Loucy (cell line): ENCODE results near the gene FGF11.

Source experiments
- H2AFZ ChIP-seq: fragments of 200-600 bp; sonication (generic); 2 replicates; pipeline ENCODE4 v1.6.0; 2016; ENCODE audit warnings: antibody characterized with exemption, mild to moderate bottlenecking, low read length, moderate library complexity
- H3F3A ChIP-seq: fragments of 200-600 bp; 2 replicates; pipeline ENCODE4 v1.6.0; 2016; ENCODE audit warnings: antibody characterized with exemption, low read depth, mild to moderate bottlenecking
- H3K27me3 ChIP-seq: fragments of 200-600 bp; sonication (generic); 2 replicates; pipeline ENCODE4 v1.6.1; 2014; ENCODE audit warnings: low read length, mild to moderate bottlenecking; ENCODE audit not compliant: insufficient read depth, poor library complexity, severe bottlenecking
- H3K36me3 ChIP-seq: fragments of 200-600 bp; sonication (generic); 2 replicates; pipeline ENCODE4 v1.6.1; 2016; ENCODE audit warnings: low read length; ENCODE audit not compliant: insufficient read depth
- H3K4me1 ChIP-seq: fragments of 200-600 bp; sonication (generic); 2 replicates; pipeline ENCODE4 v1.5.1; 2014; ENCODE audit warnings: low read length, mild to moderate bottlenecking; ENCODE audit not compliant: insufficient read depth, poor library complexity, severe bottlenecking
- H3K4me2 ChIP-seq: fragments of 200-600 bp; sonication (generic); 2 replicates; pipeline ENCODE4 v1.6.0; 2014; ENCODE audit warnings: antibody characterized with exemption, low read length, low read depth, mild to moderate bottlenecking; ENCODE audit not compliant: poor library complexity, severe bottlenecking
- H3K4me3 ChIP-seq: fragments of 200-600 bp; sonication (generic); 2 replicates; pipeline ENCODE4 v1.5.1; 2014; ENCODE audit warnings: low read length, mild to moderate bottlenecking, mixed read lengths; ENCODE audit not compliant: poor library complexity, severe bottlenecking
- H3K79me2 ChIP-seq: fragments of 200-600 bp; sonication (generic); 2 replicates; pipeline ENCODE4 v1.6.1; 2014; ENCODE audit warnings: low read length; ENCODE audit not compliant: insufficient read depth
- H3K9ac ChIP-seq: fragments of 200-600 bp; sonication (generic); 2 replicates; pipeline ENCODE4 v1.6.0; 2014; ENCODE audit warnings: mild to moderate bottlenecking, low read depth, low read length, moderate library complexity; ENCODE audit not compliant: poor library complexity, severe bottlenecking
- H3K9me2 ChIP-seq: fragments of 200-600 bp; sonication (generic); replicated peaks from 2 replicates; pipeline ENCODE4 v1.6.1; 2016; ENCODE audit warnings: low read depth, low read length, mixed read lengths
- H3K9me3 ChIP-seq: fragments of 200-600 bp; sonication (generic); 2 replicates; pipeline ENCODE4 v1.6.1; 2014; ENCODE audit warnings: mild to moderate bottlenecking, antibody characterized with exemption, low read length, low read depth; ENCODE audit not compliant: insufficient read depth
- H4K20me1 ChIP-seq: fragments of 200-600 bp; sonication (generic); 2 replicates; pipeline ENCODE4 v1.6.0; 2014; ENCODE audit warnings: antibody characterized with exemption, low read length, mild to moderate bottlenecking; ENCODE audit not compliant: insufficient read depth, poor library complexity, severe bottlenecking
- EZH2phosphoT487 ChIP-seq: fragments of 200-600 bp; IDR thresholded peaks from 2 replicates; pipeline ENCODE4 v1.6.1; 2018; ENCODE audit warnings: antibody characterized with exemption, mild to moderate bottlenecking, moderate library complexity, borderline replicate concordance
- TF ChIP-seq, protein P1 (sequence below): fragments of 200-600 bp; sonication (generic); conservative IDR thresholded peaks from 2 replicates; pipeline ENCODE4 v1.5.1; 2014; ENCODE audit warnings: mild to moderate bottlenecking, antibody characterized with exemption, low read length

The FGF11 gene

DNA sequence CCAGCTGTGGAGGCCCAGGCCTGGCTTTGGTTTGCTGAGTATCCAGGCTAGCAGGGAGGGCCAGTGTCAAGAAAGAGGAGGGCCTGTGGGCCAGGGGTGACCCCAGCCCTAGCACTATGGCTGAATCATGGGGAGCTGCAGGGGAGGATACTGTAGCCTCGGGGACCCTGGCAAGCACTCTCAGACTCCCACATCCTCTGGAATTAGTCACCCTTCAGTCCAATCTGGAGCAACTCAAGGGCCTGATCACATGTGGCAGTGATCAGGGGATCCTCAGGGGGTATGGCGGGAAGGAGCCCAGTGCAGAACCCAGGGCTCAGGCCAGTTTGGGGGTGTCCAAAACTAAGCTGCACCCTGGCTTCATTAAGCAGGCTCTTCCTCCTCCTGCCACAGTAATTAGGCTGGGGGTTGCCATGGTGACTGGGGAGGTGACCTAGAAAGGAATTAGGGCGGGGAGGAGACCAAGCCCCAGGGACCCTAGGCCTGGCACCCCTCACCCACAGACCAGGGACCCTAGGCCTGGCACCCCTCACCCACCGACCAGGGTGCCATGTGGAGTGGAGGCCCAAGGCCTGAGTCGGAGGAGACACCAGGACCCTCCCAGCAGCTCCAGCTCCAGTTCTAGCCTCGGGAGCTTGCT is 25.8 kb upstream of the FGF11 start:
- no peaks in the 10 kb centered on the region for H3K9me3 ChIP-seq

DNA sequence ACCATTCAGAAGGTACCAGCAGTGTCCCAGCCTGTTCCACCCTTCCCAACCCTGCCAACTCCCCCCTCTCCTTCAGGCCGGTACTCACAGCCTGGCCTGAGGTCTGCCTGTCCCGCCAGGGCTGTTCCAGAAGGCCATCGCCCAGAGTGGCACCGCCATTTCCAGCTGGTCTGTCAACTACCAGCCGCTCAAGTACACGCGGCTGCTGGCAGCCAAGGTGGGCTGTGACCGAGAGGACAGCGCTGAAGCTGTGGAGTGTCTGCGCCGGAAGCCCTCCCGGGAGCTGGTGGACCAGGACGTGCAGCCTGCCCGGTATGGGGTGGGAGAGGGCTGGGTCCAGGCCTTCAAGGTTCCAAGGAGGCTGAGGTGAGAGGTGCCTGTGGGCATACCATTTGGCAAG is 24.5 kb upstream of the FGF11 start:
- H3K9me2 ChIP-seq = no peaks in the 10 kb centered on the region
- H3F3A ChIP-seq = no peaks in the 10 kb centered on the region
- TF ChIP-seq, protein P1, sequence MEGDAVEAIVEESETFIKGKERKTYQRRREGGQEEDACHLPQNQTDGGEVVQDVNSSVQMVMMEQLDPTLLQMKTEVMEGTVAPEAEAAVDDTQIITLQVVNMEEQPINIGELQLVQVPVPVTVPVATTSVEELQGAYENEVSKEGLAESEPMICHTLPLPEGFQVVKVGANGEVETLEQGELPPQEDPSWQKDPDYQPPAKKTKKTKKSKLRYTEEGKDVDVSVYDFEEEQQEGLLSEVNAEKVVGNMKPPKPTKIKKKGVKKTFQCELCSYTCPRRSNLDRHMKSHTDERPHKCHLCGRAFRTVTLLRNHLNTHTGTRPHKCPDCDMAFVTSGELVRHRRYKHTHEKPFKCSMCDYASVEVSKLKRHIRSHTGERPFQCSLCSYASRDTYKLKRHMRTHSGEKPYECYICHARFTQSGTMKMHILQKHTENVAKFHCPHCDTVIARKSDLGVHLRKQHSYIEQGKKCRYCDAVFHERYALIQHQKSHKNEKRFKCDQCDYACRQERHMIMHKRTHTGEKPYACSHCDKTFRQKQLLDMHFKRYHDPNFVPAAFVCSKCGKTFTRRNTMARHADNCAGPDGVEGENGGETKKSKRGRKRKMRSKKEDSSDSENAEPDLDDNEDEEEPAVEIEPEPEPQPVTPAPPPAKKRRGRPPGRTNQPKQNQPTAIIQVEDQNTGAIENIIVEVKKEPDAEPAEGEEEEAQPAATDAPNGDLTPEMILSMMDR = no peak
- no peak for TF ChIP-seq EZH2phosphoT487
- H3K36me3 ChIP-seq = no peaks in the 10 kb centered on the region
- H3K27me3 ChIP-seq = no peaks in the 10 kb centered on the region
- no peak overlapping the region for H2AFZ ChIP-seq
- no peaks in the 10 kb centered on the region for H3K9me3 ChIP-seq
- H3K9ac ChIP-seq = no peak overlapping the region
- no peak overlapping the region for H3K4me3 ChIP-seq
- no peaks in the 10 kb centered on the region for H4K20me1 ChIP-seq
- no peak overlapping the region for H3K4me2 ChIP-seq
- H3K4me1 ChIP-seq = no peaks in the 10 kb centered on the region
- H3K79me2 ChIP-seq = no peaks in the 10 kb centered on the region

More for the DNA sequence above, 25.8 kb upstream of the FGF11 start:
- Histone ChIP-seq H3K27me3 (no peaks in the 10 kb centered on the region), H2AFZ (no peak overlapping the region), H3K36me3 (no peaks in the 10 kb centered on the region), H3K9me2 (no peaks in the 10 kb centered on the region), H3K4me2 (no peak overlapping the region), H3K4me1 (no peaks in the 10 kb centered on the region), H4K20me1 (no peaks in the 10 kb centered on the region), H3K4me3 (no peak overlapping the region), H3K79me2 (no peaks in the 10 kb centered on the region), H3F3A (no peaks in the 10 kb centered on the region), H3K9ac (no peak overlapping the region)
- TF ChIP-seq, protein P1 = no peak
- TF ChIP-seq EZH2phosphoT487 = no peak

DNA sequence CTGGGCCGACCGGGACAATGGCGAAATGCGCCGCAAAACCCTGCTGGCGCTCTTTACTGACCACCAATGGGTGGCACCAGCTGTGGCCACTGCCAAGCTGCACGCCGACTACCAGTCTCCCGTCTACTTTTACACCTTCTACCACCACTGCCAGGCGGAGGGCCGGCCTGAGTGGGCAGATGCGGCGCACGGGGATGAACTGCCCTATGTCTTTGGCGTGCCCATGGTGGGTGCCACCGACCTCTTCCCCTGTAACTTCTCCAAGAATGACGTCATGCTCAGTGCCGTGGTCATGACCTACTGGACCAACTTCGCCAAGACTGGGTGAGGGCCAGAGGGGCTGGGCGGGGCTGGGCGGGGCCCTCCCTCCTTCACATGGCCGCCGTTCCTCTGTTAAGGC is 23.5 kb upstream of the FGF11 start:
- no peaks in the 10 kb centered on the region for H3K36me3 ChIP-seq
- no peak overlapping the region for H2AFZ ChIP-seq
- no peaks in the 10 kb centered on the region for H3K9me3 ChIP-seq
- no peaks in the 10 kb centered on the region for H3K79me2 ChIP-seq
- H3F3A ChIP-seq = no peaks in the 10 kb centered on the region
- no peak for TF ChIP-seq EZH2phosphoT487
- TF ChIP-seq, protein P1 = no peak
- no peaks in the 10 kb centered on the region for H4K20me1 ChIP-seq
- H3K27me3 ChIP-seq = no peaks in the 10 kb centered on the region
- H3K4me1 ChIP-seq = no peaks in the 10 kb centered on the region
- no peak overlapping the region for H3K4me2 ChIP-seq
- no peaks in the 10 kb centered on the region for H3K9me2 ChIP-seq
- H3K9ac ChIP-seq = no peak overlapping the region
- no peak overlapping the region for H3K4me3 ChIP-seq
